ENCODE data around the gene ADAMTS7.
"Not testable (repeated sequence)": the region's sequence is repeated elsewhere in the genome, so short reads cannot be mapped to it uniquely, and the experiment has no call there.

ADAMTS7 gene

DNA sequence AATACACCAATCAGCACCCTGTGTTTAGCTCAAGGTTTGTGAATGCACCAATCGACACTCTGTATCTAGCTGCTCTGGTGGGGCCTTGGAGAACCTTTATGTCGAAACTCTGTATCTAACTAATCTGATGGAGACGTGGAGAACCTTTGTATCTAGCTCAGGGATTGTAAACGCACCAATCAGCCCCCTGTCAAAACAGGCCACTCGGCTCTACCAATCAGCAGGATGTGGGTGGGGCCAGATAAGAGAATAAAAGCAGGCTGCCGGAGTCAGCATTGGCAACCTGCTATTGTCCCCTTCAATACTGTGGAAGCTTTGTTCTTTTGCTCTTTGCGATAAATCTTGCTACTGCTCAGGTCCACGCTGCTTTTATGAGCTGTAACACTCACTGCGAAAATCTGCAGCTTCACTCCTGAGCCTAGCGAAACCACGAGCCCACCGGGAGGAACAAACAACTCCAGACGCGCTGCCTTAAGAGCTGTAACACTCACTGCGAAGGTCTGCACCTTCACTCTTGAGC is 36.2 kb upstream of the ADAMTS7 start:
- WGBS (ENCODE audit: extremely low coverage, insufficient coverage, insufficient read length): no CpG with 5 or more reads among the region's 15 CpGs

DNA sequence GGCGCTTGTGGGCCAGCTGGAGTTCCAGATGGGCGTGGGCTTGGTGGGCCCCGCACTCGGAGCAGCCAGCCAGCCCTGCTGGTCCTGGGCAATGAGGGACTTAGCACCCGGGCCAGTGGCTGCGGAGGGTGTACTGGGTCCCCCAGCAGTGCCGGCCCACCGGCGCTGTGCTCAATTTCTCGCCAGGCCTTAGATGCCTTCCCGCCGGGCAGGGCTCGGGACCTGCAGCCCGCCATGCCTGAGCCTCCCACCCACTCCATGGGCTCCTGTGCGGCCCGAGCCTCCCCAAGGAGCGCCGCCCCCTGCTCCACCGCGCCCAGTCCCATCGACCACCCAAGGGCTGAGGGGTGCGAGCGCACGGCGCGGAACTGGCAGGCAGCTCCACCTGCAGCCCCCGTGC is 35.6 kb upstream of the ADAMTS7 start:
- H3K27ac ChIP-seq (ENCODE audit: low read depth, low read length); H2BK5ac ChIP-seq (ENCODE audit: low read depth, low read length, poor library complexity); H3K18ac ChIP-seq (ENCODE audit: low read length); H3K79me1 ChIP-seq (ENCODE audit: low read length); H3K14ac ChIP-seq (ENCODE audit: low read length); H3K27me3 ChIP-seq (ENCODE audit: insufficient read depth, low read length); H4K12ac ChIP-seq (ENCODE audit: low read depth, low read length); H2AFZ ChIP-seq (ENCODE audit: insufficient read depth, low read length, poor library complexity); H4K8ac ChIP-seq (ENCODE audit: low read depth, low read length); H2AK5ac ChIP-seq (ENCODE audit: low read length); H3K9ac ChIP-seq (ENCODE audit: low read length); DNase-seq; H2BK12ac ChIP-seq (ENCODE audit: low read length); H3K9me3 ChIP-seq (ENCODE audit: insufficient read depth, low read depth, low read length); H3K4me1 ChIP-seq (ENCODE audit: control insufficient read depth in 1 of 2, insufficient read depth in 2 of 2, low read length in 2 of 2); H3K79me2 ChIP-seq (ENCODE audit: control insufficient read depth, insufficient read depth, low read length, poor library complexity); H3K4ac ChIP-seq (ENCODE audit: low read depth, low read length); H3K4me2 ChIP-seq (ENCODE audit: low read length); H4K91ac ChIP-seq (ENCODE audit: low read depth, low read length); H3K4me3 ChIP-seq (ENCODE audit: low read depth, low read length); H3K23ac ChIP-seq (ENCODE audit: low read length); H3K36me3 ChIP-seq (ENCODE audit: control insufficient read depth in 1 of 2, insufficient read depth in 2 of 2, low read length in 2 of 2); H2BK120ac ChIP-seq (ENCODE audit: insufficient read depth, low read length, poor library complexity): not testable (repeated sequence)
- no CpG with 5 or more reads among the region's 27 CpGs for WGBS (ENCODE audit: extremely low coverage, insufficient coverage, insufficient read length)

More for the DNA sequence above, 36.2 kb upstream of the ADAMTS7 start:
- H3K4me2 ChIP-seq (ENCODE audit: low read length); H3K27me3 ChIP-seq (ENCODE audit: insufficient read depth, low read length); H4K12ac ChIP-seq (ENCODE audit: low read depth, low read length); H3K9me3 ChIP-seq (ENCODE audit: insufficient read depth, low read depth, low read length); H3K4me3 ChIP-seq (ENCODE audit: low read depth, low read length); H3K79me2 ChIP-seq (ENCODE audit: control insufficient read depth, insufficient read depth, low read length, poor library complexity); H3K4me1 ChIP-seq (ENCODE audit: control insufficient read depth in 1 of 2, insufficient read depth in 2 of 2, low read length in 2 of 2); H2AFZ ChIP-seq (ENCODE audit: insufficient read depth, low read length, poor library complexity); H4K91ac ChIP-seq (ENCODE audit: low read depth, low read length); H2AK5ac ChIP-seq (ENCODE audit: low read length); H3K27ac ChIP-seq (ENCODE audit: low read depth, low read length); H2BK12ac ChIP-seq (ENCODE audit: low read length); H3K36me3 ChIP-seq (ENCODE audit: control insufficient read depth in 1 of 2, insufficient read depth in 2 of 2, low read length in 2 of 2); H4K8ac ChIP-seq (ENCODE audit: low read depth, low read length); H2BK5ac ChIP-seq (ENCODE audit: low read depth, low read length, poor library complexity); H3K79me1 ChIP-seq (ENCODE audit: low read length); H3K4ac ChIP-seq (ENCODE audit: low read depth, low read length); DNase-seq; H3K18ac ChIP-seq (ENCODE audit: low read length); H3K14ac ChIP-seq (ENCODE audit: low read length); H3K9ac ChIP-seq (ENCODE audit: low read length); H3K23ac ChIP-seq (ENCODE audit: low read length); H2BK120ac ChIP-seq (ENCODE audit: insufficient read depth, low read length, poor library complexity): not testable (repeated sequence)

DNA sequence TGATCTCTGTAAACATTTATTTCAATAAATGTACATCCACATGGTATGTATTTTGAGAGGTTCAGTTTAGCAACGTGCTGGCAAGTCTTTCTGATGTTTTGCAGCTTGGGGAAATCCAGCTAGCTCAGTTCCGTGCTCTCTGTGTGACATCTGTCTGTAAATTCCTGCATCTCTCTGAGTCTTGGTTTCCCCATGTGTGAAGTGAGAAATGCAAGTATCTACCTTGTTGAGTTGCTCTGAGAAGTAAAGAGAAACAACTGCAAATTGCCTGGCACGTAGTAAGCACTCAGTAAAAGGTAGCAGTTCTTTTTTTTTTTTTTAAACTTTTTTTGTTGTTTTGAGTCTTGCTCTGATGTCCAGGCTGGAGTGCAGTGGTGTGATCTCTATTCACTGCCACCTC is 31.3 kb upstream of the ADAMTS7 start:
- H2BK12ac ChIP-seq (ENCODE audit: low read length): no peak overlapping the region
- H4K8ac ChIP-seq (ENCODE audit: low read depth, low read length): no peak overlapping the region
- no peaks in the 10 kb centered on the region for H3K27me3 ChIP-seq (ENCODE audit: insufficient read depth, low read length)
- H2AK5ac ChIP-seq (ENCODE audit: low read length): no peak overlapping the region
- H3K18ac ChIP-seq (ENCODE audit: low read length): no peak overlapping the region
- H3K4me2 ChIP-seq (ENCODE audit: low read length): no peak overlapping the region
- no CpG with 5 or more reads among the region's 3 CpGs for WGBS (ENCODE audit: extremely low coverage, insufficient coverage, insufficient read length)
- no peaks in the 10 kb centered on the region for H3K9me3 ChIP-seq (ENCODE audit: insufficient read depth, low read depth, low read length)
- no peak overlapping the region for H3K23ac ChIP-seq (ENCODE audit: low read length)
- no peak overlapping the region for H2AFZ ChIP-seq (ENCODE audit: insufficient read depth, low read length, poor library complexity)
- H3K79me1 ChIP-seq (ENCODE audit: low read length): no peaks in the 10 kb centered on the region
- no peak overlapping the region for H3K27ac ChIP-seq (ENCODE audit: low read depth, low read length)
- no peak for DNase-seq
- H3K4ac ChIP-seq (ENCODE audit: low read depth, low read length): no peak overlapping the region
- no peaks in the 10 kb centered on the region for H3K36me3 ChIP-seq (ENCODE audit: control insufficient read depth in 1 of 2, insufficient read depth in 2 of 2, low read length in 2 of 2)
- no peaks in the 10 kb centered on the region for H3K79me2 ChIP-seq (ENCODE audit: control insufficient read depth, insufficient read depth, low read length, poor library complexity)
- H3K4me3 ChIP-seq (ENCODE audit: low read depth, low read length): no peak overlapping the region
- no peak overlapping the region for H3K14ac ChIP-seq (ENCODE audit: low read length)
- no peak overlapping the region for H2BK5ac ChIP-seq (ENCODE audit: low read depth, low read length, poor library complexity)
- H4K12ac ChIP-seq (ENCODE audit: low read depth, low read length): no peak overlapping the region
- no peaks in the 10 kb centered on the region for H3K4me1 ChIP-seq (ENCODE audit: control insufficient read depth in 1 of 2, insufficient read depth in 2 of 2, low read length in 2 of 2)
- H3K9ac ChIP-seq (ENCODE audit: low read length): no peak overlapping the region
- no peak overlapping the region for H2BK120ac ChIP-seq (ENCODE audit: insufficient read depth, low read length, poor library complexity)
- H4K91ac ChIP-seq (ENCODE audit: low read depth, low read length): no peak overlapping the region

GRCh38 chr15:78841891-78842290 is 30.6 kb upstream of the ADAMTS7 start:
- no CpG with 5 or more reads among the region's 6 CpGs for WGBS (ENCODE audit: extremely low coverage, insufficient coverage, insufficient read length)
- Histone ChIP-seq H3K79me2 (ENCODE audit: control insufficient read depth, insufficient read depth, low read length, poor library complexity) (no peaks in the 10 kb centered on the region), H4K91ac (ENCODE audit: low read depth, low read length) (no peak overlapping the region), H3K4me3 (ENCODE audit: low read depth, low read length) (no peak overlapping the region), H3K23ac (ENCODE audit: low read length) (no peak overlapping the region), H2BK120ac (ENCODE audit: insufficient read depth, low read length, poor library complexity) (no peak overlapping the region), H3K9me3 (ENCODE audit: insufficient read depth, low read depth, low read length) (no peaks in the 10 kb centered on the region), H3K79me1 (ENCODE audit: low read length) (no peaks in the 10 kb centered on the region), H3K27me3 (ENCODE audit: insufficient read depth, low read length) (no peaks in the 10 kb centered on the region), H3K9ac (ENCODE audit: low read length) (no peak overlapping the region), H4K12ac (ENCODE audit: low read depth, low read length) (no peak overlapping the region), H3K4me1 (ENCODE audit: control insufficient read depth in 1 of 2, insufficient read depth in 2 of 2, low read length in 2 of 2) (no peaks in the 10 kb centered on the region), H4K8ac (ENCODE audit: low read depth, low read length) (no peak overlapping the region), H2BK5ac (ENCODE audit: low read depth, low read length, poor library complexity) (no peak overlapping the region), H2BK12ac (ENCODE audit: low read length) (no peak overlapping the region), H2AFZ (ENCODE audit: insufficient read depth, low read length, poor library complexity) (no peak overlapping the region), H3K14ac (ENCODE audit: low read length) (no peak overlapping the region), H2AK5ac (ENCODE audit: low read length) (no peak overlapping the region), H3K27ac (ENCODE audit: low read depth, low read length) (no peak overlapping the region), H3K18ac (ENCODE audit: low read length) (no peak overlapping the region), H3K4ac (ENCODE audit: low read depth, low read length) (no peak overlapping the region), H3K4me2 (ENCODE audit: low read length) (no peak overlapping the region), H3K36me3 (ENCODE audit: control insufficient read depth in 1 of 2, insufficient read depth in 2 of 2, low read length in 2 of 2) (no peaks in the 10 kb centered on the region)
- DNase-seq: peak in 1 of 2 donors; percentile 10
